Keratinocyte (primary cell): ENCODE data around the gene PTCRA. TPM values are rescaled to one million over a fixed set of nuclear protein-coding genes. Genes with fewer than 3 reads are reported as not detected.

Experiments
- DNase-seq: peaks from one replicate; pipeline ENCODE4 v3.0.0-alpha.2; 2011; ENCODE audit warnings: low read depth, missing footprints, low spot score
- FAIRE-seq: peaks from 2 replicates; lab custom pipeline; 2011; peaks lifted over from hg19 to GRCh38; lab: Jason Lieb, UNC
- H2AFZ ChIP-seq: 2 replicates; pipeline ENCODE4 v1.6.0; 2012; ENCODE audit warnings: low read length, control low read depth, inconsistent platforms; ENCODE audit not compliant: control insufficient read depth
- H3K27ac ChIP-seq: 2 replicates; pipeline ENCODE4 v1.5.1; 2011; ENCODE audit warnings: low read length; ENCODE audit not compliant: control insufficient read depth, insufficient read depth
- H3K27me3 ChIP-seq: 3 replicates; pipeline ENCODE4 v1.6.0; 2011; ENCODE audit warnings: low read length; ENCODE audit not compliant: control insufficient read depth, insufficient read depth; ENCODE audit errors: extremely low read depth
- H3K36me3 ChIP-seq, 2 experiments: 2 replicates in 1 of 2; 3 replicates in 1 of 2; pipeline ENCODE4 v1.5.1; 2011; ENCODE audit warnings: low read length in 2 of 2, mild to moderate bottlenecking in 1 of 2; ENCODE audit not compliant: control insufficient read depth in 2 of 2, insufficient read depth in 2 of 2; ENCODE audit errors: extremely low read depth in 1 of 2
- H3K4me1 ChIP-seq: 3 replicates; pipeline ENCODE4 v1.5.1; 2011; ENCODE audit warnings: low read length; ENCODE audit not compliant: control insufficient read depth, insufficient read depth; ENCODE audit errors: extremely low read depth
- H3K4me2 ChIP-seq: 3 replicates; pipeline ENCODE4 v1.6.0; 2011; ENCODE audit warnings: low read depth, low read length; ENCODE audit not compliant: control insufficient read depth, insufficient read depth; ENCODE audit errors: extremely low read depth
- H3K4me3 ChIP-seq, 3 experiments: fragments of 200-600 bp in 1 of 3; sonication (generic) in 1 of 3; 2 replicates in 2 of 3; 3 replicates in 1 of 3; pipeline ENCODE4 v1.5.1; 2011 to 2016; ENCODE audit warnings: low read length in 3 of 3, mild to moderate bottlenecking in 3 of 3, control low read depth in 2 of 3, inconsistent platforms in 1 of 3, low read depth in 1 of 3, mixed read lengths in 1 of 3, mixed run types in 1 of 3, moderate library complexity in 1 of 3; ENCODE audit not compliant: control insufficient read depth in 2 of 3, insufficient read depth in 2 of 3; ENCODE audit errors: extremely low read depth in 1 of 3
- H3K79me2 ChIP-seq: 2 replicates; pipeline ENCODE4 v1.6.0; 2012; ENCODE audit warnings: low read length; ENCODE audit not compliant: control insufficient read depth, insufficient read depth
- H3K9ac ChIP-seq: 3 replicates; pipeline ENCODE4 v1.6.0; 2011; ENCODE audit warnings: low read length; ENCODE audit not compliant: control insufficient read depth, insufficient read depth; ENCODE audit errors: extremely low read depth
- H3K9me1 ChIP-seq: 3 replicates; pipeline ENCODE4 v1.6.0; 2011; ENCODE audit warnings: low read length; ENCODE audit not compliant: control insufficient read depth, insufficient read depth; ENCODE audit errors: extremely low read depth
- H3K9me3 ChIP-seq: 2 replicates; pipeline ENCODE4 v1.5.1; 2012; ENCODE audit warnings: low read depth, low read length; ENCODE audit not compliant: control insufficient read depth
- H4K20me1 ChIP-seq: 3 replicates; pipeline ENCODE4 v1.6.0; 2011; ENCODE audit warnings: low read length; ENCODE audit not compliant: control insufficient read depth, insufficient read depth; ENCODE audit errors: extremely low read depth
- EZH2 ChIP-seq: IDR thresholded peaks from one replicate; pipeline ENCODE4 v1.6.1; 2012; ENCODE audit warnings: inconsistent platforms, mild to moderate bottlenecking, low read length, moderate library complexity
- dilution Hi-C: fragments of 300-500 bp; cut with MboI; formaldehyde crosslinking; loops from one replicate; pipeline ENCODE4 v1.7.0; 2020; ENCODE audit warnings: low sequenced_read_pairs; ENCODE audit not compliant: extremely low pct_ligation_motif_present
- polyA plus RNA-seq, 5 experiments: library from polyadenylated mRNA; depleted of rRNA in 3 of 5; stranded (reverse) in 3 of 5; stranded (forward) in 1 of 5; unstranded in 1 of 5; fragments of >200 nt; gene quantifications; 1 replicate in 1 of 5; 2 replicates in 3 of 5; 3 replicates in 1 of 5; pipeline versions ENCODE4 v1.2.1 to v1.2.3, GENCODE V29; 2011 to 2012; ENCODE audit warnings: missing spikeins in 2 of 5, low read depth in 1 of 5, low replicate concordance in 1 of 5
- TF ChIP-seq, protein P1 (sequence below), 3 experiments: IDR thresholded peaks in 1 of 3; conservative IDR thresholded peaks in 1 of 3; optimal IDR thresholded peaks in 1 of 3; 2 replicates in 2 of 3; 3 replicates in 1 of 3; pipeline versions ENCODE3 to v1.5.1; 2011; ENCODE audit warnings: low read length in 3 of 3, mild to moderate bottlenecking in 3 of 3, moderate library complexity in 2 of 3, control low read depth in 1 of 3, inconsistent platforms in 1 of 3; ENCODE audit not compliant: insufficient read depth in 2 of 3; ENCODE audit errors: extremely low read depth in 1 of 3

PTCRA gene
- polyA plus RNA-seq, 1 donor (not counting 4 experiments of a cell fraction or from before 2014, with no cell fraction given) = not detected

DNA sequence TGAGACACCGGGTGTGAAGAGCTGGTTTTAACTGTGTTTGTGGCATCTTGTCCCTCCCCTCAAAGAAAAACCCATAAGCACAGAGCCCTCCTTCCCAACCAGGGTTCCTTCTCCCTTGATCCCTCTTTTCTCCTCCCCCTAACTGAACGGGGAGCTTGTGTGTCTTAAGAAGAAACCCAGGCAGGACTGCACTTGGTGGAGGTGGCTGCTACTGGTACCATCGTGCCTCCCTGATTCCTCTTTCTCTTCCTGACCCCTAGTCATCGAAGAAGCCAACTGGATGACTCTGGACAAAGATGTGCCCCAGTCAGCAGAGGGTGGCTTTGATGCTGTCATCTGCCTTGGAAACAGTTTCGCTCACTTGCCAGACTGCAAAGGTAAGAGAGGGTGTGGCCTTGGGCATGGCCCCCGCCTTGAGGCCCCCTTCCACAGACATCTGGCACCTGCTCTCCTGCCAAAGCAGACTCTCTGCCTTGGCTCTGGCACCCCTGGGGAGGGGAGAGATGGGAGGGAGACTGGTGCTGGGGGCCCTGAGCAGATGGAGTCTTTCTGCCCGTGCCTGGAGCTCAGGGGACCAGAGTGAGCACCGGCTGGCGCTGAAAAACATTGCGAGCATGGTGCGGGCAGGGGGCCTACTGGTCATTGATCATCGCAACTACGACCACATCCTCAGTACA, 46.8 kb downstream of the PTCRA start:
- dilution Hi-C loops = no loop called here
- FAIRE-seq = no peak
- no peak overlapping the region for H3K4me2 ChIP-seq

DNA sequence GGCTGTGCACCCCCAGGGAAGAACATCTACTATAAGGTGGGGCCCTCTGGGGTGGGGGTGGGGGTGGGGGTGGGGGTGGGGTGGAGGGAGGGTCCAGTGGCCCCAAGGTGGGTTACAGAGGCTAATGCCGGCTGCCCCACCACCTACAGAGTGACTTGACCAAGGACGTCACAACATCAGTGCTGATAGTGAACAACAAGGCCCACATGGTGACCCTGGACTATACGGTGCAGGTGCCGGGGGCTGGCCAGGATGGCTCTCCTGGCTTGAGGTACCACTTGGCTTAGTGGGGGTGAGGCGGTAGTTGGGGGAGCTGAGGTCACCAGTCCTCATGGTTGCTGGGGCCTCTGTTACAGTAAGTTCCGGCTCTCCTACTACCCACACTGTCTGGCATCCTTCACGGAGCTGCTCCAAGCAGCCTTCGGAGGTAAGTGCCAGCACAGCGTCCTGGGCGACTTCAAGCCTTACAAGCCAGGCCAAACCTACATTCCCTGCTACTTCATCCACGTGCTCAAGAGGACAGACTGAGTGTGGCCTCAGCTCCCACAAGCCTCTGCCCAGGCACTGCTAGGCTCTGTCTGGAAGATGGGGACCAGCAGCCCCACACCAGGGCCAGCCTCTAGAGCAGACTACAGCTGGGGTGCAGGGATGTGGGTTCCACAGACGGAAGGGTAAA, 47.5 kb downstream of the PTCRA start:
- Histone ChIP-seq H2AFZ (no peak overlapping the region), H3K9me1 (no peaks in the 10 kb centered on the region), H3K4me2 (no peak overlapping the region), H3K27ac (no peak overlapping the region), H3K27me3 (no peaks in the 10 kb centered on the region), H3K9me3 (no peaks in the 10 kb centered on the region), H3K36me3 (peaks cover 7 to 22% of the 10 kb centered on the region in 2 experiments), H3K4me3 (no peak overlapping the region), H4K20me1 (no peaks in the 10 kb centered on the region), H3K4me1 (peaks cover 9% of the 10 kb centered on the region), H3K79me2 (no peaks in the 10 kb centered on the region), H3K9ac (no peak overlapping the region)
- no peak for FAIRE-seq
- dilution Hi-C loops = no loop called here
- no peak for DNase-seq
- TF ChIP-seq, protein P1, sequence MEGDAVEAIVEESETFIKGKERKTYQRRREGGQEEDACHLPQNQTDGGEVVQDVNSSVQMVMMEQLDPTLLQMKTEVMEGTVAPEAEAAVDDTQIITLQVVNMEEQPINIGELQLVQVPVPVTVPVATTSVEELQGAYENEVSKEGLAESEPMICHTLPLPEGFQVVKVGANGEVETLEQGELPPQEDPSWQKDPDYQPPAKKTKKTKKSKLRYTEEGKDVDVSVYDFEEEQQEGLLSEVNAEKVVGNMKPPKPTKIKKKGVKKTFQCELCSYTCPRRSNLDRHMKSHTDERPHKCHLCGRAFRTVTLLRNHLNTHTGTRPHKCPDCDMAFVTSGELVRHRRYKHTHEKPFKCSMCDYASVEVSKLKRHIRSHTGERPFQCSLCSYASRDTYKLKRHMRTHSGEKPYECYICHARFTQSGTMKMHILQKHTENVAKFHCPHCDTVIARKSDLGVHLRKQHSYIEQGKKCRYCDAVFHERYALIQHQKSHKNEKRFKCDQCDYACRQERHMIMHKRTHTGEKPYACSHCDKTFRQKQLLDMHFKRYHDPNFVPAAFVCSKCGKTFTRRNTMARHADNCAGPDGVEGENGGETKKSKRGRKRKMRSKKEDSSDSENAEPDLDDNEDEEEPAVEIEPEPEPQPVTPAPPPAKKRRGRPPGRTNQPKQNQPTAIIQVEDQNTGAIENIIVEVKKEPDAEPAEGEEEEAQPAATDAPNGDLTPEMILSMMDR (optimal IDR thresholded peaks at IDR 0.05 in 1 of 3, IDR thresholded peaks at IDR 0.05 in 1 of 3, conservative IDR thresholded peaks at IDR 0.05 in 1 of 3; ENCODE audit: extremely low read depth in 1 of 3, insufficient read depth in 2 of 3, low read length in 3 of 3) = no peak
- no peak for TF ChIP-seq EZH2

More for the DNA sequence above, 46.8 kb downstream of the PTCRA start:
- Histone ChIP-seq H3K27ac (no peak overlapping the region), H3K27me3 (no peaks in the 10 kb centered on the region), H3K4me3 (no peak overlapping the region), H4K20me1 (no peaks in the 10 kb centered on the region), H3K9ac (no peak overlapping the region), H3K4me1 (peaks cover 9% of the 10 kb centered on the region), H3K36me3 (peaks cover 7 to 22% of the 10 kb centered on the region in 2 experiments), H2AFZ (no peak overlapping the region), H3K9me3 (no peaks in the 10 kb centered on the region), H3K9me1 (no peaks in the 10 kb centered on the region), H3K79me2 (no peaks in the 10 kb centered on the region)
- DNase-seq = no peak
- TF ChIP-seq, protein P1 (optimal IDR thresholded peaks at IDR 0.05 in 1 of 3, IDR thresholded peaks at IDR 0.05 in 1 of 3, conservative IDR thresholded peaks at IDR 0.05 in 1 of 3; ENCODE audit: extremely low read depth in 1 of 3, insufficient read depth in 2 of 3, low read length in 3 of 3) = no peak
- TF ChIP-seq EZH2 = no peak
